Cardiac muscle cell (in vitro differentiated cells and primary cell): ENCODE data around the gene KMT2C. TPM values are rescaled to one million over a fixed set of nuclear protein-coding genes. Genes with fewer than 3 reads are reported as not detected.
A peak's percentile ranks its signal among the peaks of the same experiment; 100 is the strongest.
"Not testable (repeated sequence)": the region's sequence is repeated elsewhere in the genome, so short reads cannot be mapped to it uniquely, and the experiment has no call there.

Source experiments
- DNase-seq, 2 donors: peaks; one replicate each; pipeline versions ENCODE4 v3.0.0 to v3.0.0-alpha.2; 2010 to 2017; ENCODE audit warnings: low read depth in 1 of 2, low spot score in 1 of 2
- H3K27ac ChIP-seq: fragments of 200-600 bp; sonication (generic); 2 replicates; pipeline ENCODE4 v1.5.1; 2016
- H3K27me3 ChIP-seq: fragments of 200-600 bp; sonication (generic); 2 replicates; pipeline ENCODE4 v1.6.0; 2016; ENCODE audit warnings: control low read depth
- H3K36me3 ChIP-seq: fragments of 200-600 bp; sonication (generic); 2 replicates; pipeline ENCODE4 v1.5.1; 2016; ENCODE audit warnings: control low read depth
- H3K4me1 ChIP-seq: fragments of 200-600 bp; sonication (generic); 2 replicates; pipeline ENCODE4 v1.8.1; 2017; ENCODE audit warnings: low read depth, mild to moderate bottlenecking, mixed run types
- H3K4me3 ChIP-seq: fragments of 200-600 bp; sonication (generic); 2 replicates; pipeline ENCODE4 v1.5.1; 2016; ENCODE audit warnings: mild to moderate bottlenecking
- H3K9me3 ChIP-seq: fragments of 200-600 bp; sonication (generic); 2 replicates; pipeline ENCODE4 v1.5.1; 2017; ENCODE audit warnings: low read depth, mild to moderate bottlenecking, control low read depth
- CTCF ChIP-seq: IDR thresholded peaks from 2 replicates; pipeline ENCODE4 v1.5.1; 2012; ENCODE audit warnings: low read depth, mild to moderate bottlenecking, low read length
- polyA plus RNA-seq: library from polyadenylated mRNA; unstranded; fragments of >200 nt; fragmentation: Nextera tagmentation; extraction: Ambion mirVana; gene quantifications from 2 replicates; pipeline ENCODE4 v1.2.1, GENCODE V29; 2016
- total RNA-seq: library from RNA; depleted of rRNA; stranded (reverse); fragments of >200 nt; gene quantifications from 2 replicates; pipeline ENCODE4 v1.2.3, GENCODE V29; 2016

The KMT2C gene
- total and polyA plus RNA-seq, 2 experiments from 2014 or later = 22.8 to 37.3 TPM

GRCh38 chr7:152383341-152384234, 52.2 kb downstream of the KMT2C start:
- no peak overlapping the region for H3K4me3 ChIP-seq
- H3K27ac ChIP-seq = no peak overlapping the region
- TF ChIP-seq CTCF = no peak
- H3K36me3 ChIP-seq = no peaks in the 10 kb centered on the region
- DNase-seq = peak in 1 of 2 donors; percentile 88
- peaks cover 5% of the 10 kb centered on the region for H3K4me1 ChIP-seq
- no peaks in the 10 kb centered on the region for H3K27me3 ChIP-seq
- no peaks in the 10 kb centered on the region for H3K9me3 ChIP-seq

- Histone ChIP-seq H3K4me3 (no peak overlapping the region), H3K36me3 (no peaks in the 10 kb centered on the region), H3K27ac (no peak overlapping the region), H3K4me1 (peaks cover 5% of the 10 kb centered on the region), H3K9me3 (no peaks in the 10 kb centered on the region), H3K27me3 (no peaks in the 10 kb centered on the region)
- no peak for DNase-seq
- no peak for TF ChIP-seq CTCF
Observed at GRCh38 chr7:152382244-152382643, 53.6 kb downstream of the KMT2C start.

GRCh38 chr7:152380931-152381578, 54.7 kb downstream of the KMT2C start:
- not testable (repeated sequence) for H3K27ac ChIP-seq, H3K27me3 ChIP-seq, H3K4me1 ChIP-seq, H3K4me3 ChIP-seq, H3K9me3 ChIP-seq, H3K36me3 ChIP-seq
- DNase-seq = peak; percentile 26 to 27

- not testable (repeated sequence) for H3K36me3 ChIP-seq, H3K27me3 ChIP-seq, H3K4me3 ChIP-seq, DNase-seq, H3K9me3 ChIP-seq, H3K4me1 ChIP-seq, H3K27ac ChIP-seq
Observed at GRCh38 chr7:152378497-152378896, 57.3 kb downstream of the KMT2C start.

GRCh38 chr7:152376716-152377484, 58.9 kb downstream of the KMT2C start:
- not testable (repeated sequence) for H3K9me3 ChIP-seq, H3K27ac ChIP-seq, DNase-seq, H3K36me3 ChIP-seq, H3K4me1 ChIP-seq, H3K27me3 ChIP-seq, H3K4me3 ChIP-seq

- Histone ChIP-seq H3K36me3 (no peaks in the 10 kb centered on the region), H3K27ac (no peak overlapping the region), H3K27me3 (no peaks in the 10 kb centered on the region), H3K4me1 (no peaks in the 10 kb centered on the region), H3K4me3 (no peak overlapping the region), H3K9me3 (no peaks in the 10 kb centered on the region)
- DNase-seq = no peak
- TF ChIP-seq CTCF = no peak
Observed at GRCh38 chr7:152370297-152370696, 65.5 kb downstream of the KMT2C start.
